OCI-LY3 (cell line): ENCODE results near the gene TPBGL.

Experiments
- EZH2phosphoT487 ChIP-seq: fragments of 200-600 bp; shearing (Covaris generic); IDR thresholded peaks from 2 replicates; pipeline ENCODE4 v1.6.1; 2018; ENCODE audit warnings: antibody characterized with exemption, mixed run types, low read depth
- TF ChIP-seq, protein P1 (sequence below): fragments of 200-600, 300-600 bp; sonication (generic); IDR thresholded peaks from 2 replicates; pipeline ENCODE4 v1.5.1; 2014; ENCODE audit warnings: antibody characterized with exemption, low read length, low read depth

DNA sequence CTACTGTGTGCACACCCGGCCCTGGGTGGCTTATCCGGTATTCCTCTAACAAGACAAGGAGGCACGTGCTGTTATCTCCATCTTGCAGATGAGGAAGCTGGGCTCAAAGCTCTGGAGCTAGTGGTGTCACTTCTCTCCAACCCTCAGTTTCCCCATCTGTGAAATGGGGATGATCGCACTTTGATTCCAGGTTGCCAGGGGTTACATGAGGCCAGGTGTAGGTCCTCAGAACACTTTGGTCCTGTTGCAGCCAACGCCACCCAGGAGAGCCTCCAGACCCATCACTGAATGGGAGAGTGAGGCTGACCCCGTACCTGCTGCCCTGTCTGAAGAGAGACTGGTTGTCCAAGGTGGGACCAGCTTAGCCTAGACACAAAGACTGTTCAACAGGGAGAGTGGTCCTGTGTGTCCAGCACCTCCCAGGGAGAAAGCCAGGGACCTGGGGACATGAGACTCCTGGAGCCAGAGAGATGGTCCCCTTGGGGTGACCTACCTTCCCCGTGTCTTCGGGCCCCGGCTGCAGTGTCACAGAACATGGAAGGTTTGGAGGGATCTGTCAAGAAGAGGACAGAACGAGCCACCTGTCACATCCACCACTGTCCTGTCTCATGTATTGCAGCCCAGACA, 41.0 kb downstream of the TPBGL start:
- TF ChIP-seq, protein P1, sequence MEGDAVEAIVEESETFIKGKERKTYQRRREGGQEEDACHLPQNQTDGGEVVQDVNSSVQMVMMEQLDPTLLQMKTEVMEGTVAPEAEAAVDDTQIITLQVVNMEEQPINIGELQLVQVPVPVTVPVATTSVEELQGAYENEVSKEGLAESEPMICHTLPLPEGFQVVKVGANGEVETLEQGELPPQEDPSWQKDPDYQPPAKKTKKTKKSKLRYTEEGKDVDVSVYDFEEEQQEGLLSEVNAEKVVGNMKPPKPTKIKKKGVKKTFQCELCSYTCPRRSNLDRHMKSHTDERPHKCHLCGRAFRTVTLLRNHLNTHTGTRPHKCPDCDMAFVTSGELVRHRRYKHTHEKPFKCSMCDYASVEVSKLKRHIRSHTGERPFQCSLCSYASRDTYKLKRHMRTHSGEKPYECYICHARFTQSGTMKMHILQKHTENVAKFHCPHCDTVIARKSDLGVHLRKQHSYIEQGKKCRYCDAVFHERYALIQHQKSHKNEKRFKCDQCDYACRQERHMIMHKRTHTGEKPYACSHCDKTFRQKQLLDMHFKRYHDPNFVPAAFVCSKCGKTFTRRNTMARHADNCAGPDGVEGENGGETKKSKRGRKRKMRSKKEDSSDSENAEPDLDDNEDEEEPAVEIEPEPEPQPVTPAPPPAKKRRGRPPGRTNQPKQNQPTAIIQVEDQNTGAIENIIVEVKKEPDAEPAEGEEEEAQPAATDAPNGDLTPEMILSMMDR: no peak
- TF ChIP-seq EZH2phosphoT487: no peak
